Neural cell (in vitro differentiated cells): Measurements from ENCODE around the gene HOXC6.

ENCODE experiments used
- RAD21 ChIP-seq: fragments of 450-650 bp; conservative IDR thresholded peaks from 2 replicates; pipeline ENCODE4 v1.6.1; 2014; ENCODE audit warnings: antibody characterized with exemption, mild to moderate bottlenecking, moderate library complexity
- TF ChIP-seq, protein P1 (sequence below): fragments of 450-650 bp; IDR thresholded peaks from 2 replicates; pipeline ENCODE4 v1.5.1; 2014; ENCODE audit warnings: antibody characterized with exemption, mild to moderate bottlenecking, moderate library complexity; ENCODE audit not compliant: poor library complexity, severe bottlenecking

DNA sequence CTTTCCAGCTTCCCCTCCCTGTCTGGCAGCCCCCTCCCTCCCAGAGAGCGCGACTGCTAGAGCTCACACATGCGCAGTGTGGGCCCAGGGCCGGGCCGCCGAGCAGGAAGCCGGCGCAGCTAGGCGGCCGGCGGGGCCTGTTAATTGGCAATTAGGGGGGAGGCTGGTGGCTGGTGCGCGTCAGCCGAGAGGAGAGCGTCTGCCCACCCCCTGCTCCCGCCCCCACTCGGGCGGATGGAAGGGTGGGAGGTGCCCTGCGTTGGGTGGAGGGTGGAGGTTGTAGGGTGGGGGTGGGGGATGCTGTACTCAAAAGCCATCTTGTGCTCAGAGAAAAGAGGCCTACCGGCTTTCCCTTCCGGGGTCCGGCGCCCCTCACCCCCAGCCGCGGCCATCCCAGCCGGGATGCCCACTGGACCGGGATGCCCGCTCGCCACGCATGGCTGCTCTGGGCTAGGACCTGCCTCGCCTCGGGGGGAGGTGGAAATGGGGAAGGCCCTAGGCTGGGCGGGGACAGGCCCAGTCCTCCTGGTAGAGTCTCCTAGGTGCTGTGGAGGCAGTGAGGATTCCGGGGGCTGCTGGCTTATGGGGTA lies 10.3 kb upstream of the HOXC6 start:
- TF ChIP-seq, protein P1, sequence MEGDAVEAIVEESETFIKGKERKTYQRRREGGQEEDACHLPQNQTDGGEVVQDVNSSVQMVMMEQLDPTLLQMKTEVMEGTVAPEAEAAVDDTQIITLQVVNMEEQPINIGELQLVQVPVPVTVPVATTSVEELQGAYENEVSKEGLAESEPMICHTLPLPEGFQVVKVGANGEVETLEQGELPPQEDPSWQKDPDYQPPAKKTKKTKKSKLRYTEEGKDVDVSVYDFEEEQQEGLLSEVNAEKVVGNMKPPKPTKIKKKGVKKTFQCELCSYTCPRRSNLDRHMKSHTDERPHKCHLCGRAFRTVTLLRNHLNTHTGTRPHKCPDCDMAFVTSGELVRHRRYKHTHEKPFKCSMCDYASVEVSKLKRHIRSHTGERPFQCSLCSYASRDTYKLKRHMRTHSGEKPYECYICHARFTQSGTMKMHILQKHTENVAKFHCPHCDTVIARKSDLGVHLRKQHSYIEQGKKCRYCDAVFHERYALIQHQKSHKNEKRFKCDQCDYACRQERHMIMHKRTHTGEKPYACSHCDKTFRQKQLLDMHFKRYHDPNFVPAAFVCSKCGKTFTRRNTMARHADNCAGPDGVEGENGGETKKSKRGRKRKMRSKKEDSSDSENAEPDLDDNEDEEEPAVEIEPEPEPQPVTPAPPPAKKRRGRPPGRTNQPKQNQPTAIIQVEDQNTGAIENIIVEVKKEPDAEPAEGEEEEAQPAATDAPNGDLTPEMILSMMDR = no peak
- no peak for TF ChIP-seq RAD21
